Endothelial cell of umbilical vein (primary cell): ENCODE data around the gene PLXDC1.

ENCODE experiments used
- CTCF ChIP-seq, 2 donors: IDR thresholded peaks; 1 replicate in 1 of 2; 2 replicates in 1 of 2; pipeline ENCODE4 v1.5.1; 2011; ENCODE audit warnings: low read length in 2 of 2, mild to moderate bottlenecking in 2 of 2, moderate library complexity in 2 of 2, control low read depth in 1 of 2, inconsistent platforms in 1 of 2, low read depth in 1 of 2; ENCODE audit not compliant: insufficient read depth in 1 of 2; ENCODE audit errors: extremely low read depth in 1 of 2
- EZH2 ChIP-seq: IDR thresholded peaks from 2 replicates; pipeline ENCODE4 v1.6.1; 2012; ENCODE audit warnings: borderline replicate concordance, low read depth, mild to moderate bottlenecking, moderate library complexity, low read length, inconsistent platforms; ENCODE audit not compliant: severe bottlenecking
- MAX ChIP-seq: IDR thresholded peaks from 2 replicates; pipeline ENCODE4 v1.6.1; 2011; ENCODE audit not compliant: insufficient read depth, insufficient read length
- POLR2A ChIP-seq: IDR thresholded peaks from 2 replicates; pipeline ENCODE4 v1.6.1; 2012; ENCODE audit warnings: low read depth, mild to moderate bottlenecking, control low read depth, low read length
- POLR2AphosphoS5 ChIP-seq: IDR thresholded peaks from 2 replicates; pipeline ENCODE4 v1.6.1; 2012; ENCODE audit warnings: low read depth, mild to moderate bottlenecking, control low read depth, low read length, moderate library complexity; ENCODE audit not compliant: insufficient read depth

- TF ChIP-seq CTCF (IDR thresholded peaks at IDR 0.05; ENCODE audit: extremely low read depth in 1 of 2, insufficient read depth in 1 of 2, low read depth in 1 of 2, low read length in 2 of 2) = no peak
- TF ChIP-seq POLR2AphosphoS5 = no peak
- no peak for TF ChIP-seq EZH2
- TF ChIP-seq POLR2A = no peak
- no peak for TF ChIP-seq MAX
These were observed 15.2 kb upstream of the PLXDC1 start for GRCh38 chr17:39166437-39167335.
